ENCODE data around the gene TOX2. TPM values are rescaled to one million over a fixed set of nuclear protein-coding genes. Genes with fewer than 3 reads are reported as not detected.

The TOX2 gene
- total and polyA plus RNA-seq, 2 of the 8 experiments (the other 6 are each of a cell fraction or from before 2014, with no cell fraction given): 1.8 to 3.4 TPM

- H3K23me2 ChIP-seq (ENCODE audit: low read depth, low read length): no peaks in the 10 kb centered on the region
- no peak overlapping the region for H3K27ac ChIP-seq (ENCODE audit: low read depth, low read length)
- no peak overlapping the region for H3K4me2 ChIP-seq (ENCODE audit: insufficient read depth in 1 of 2, low read depth in 2 of 2, low read length in 2 of 2)
- no peak overlapping the region for H3K14ac ChIP-seq (ENCODE audit: insufficient read length)
- no peak overlapping the region for H3K4ac ChIP-seq (replicated peaks; ENCODE audit: insufficient read length, low read depth, low read length)
- no peak overlapping the region for H3K56ac ChIP-seq (replicated peaks; ENCODE audit: insufficient read length, low read depth, low read length)
- no peak overlapping the region for H2BK15ac ChIP-seq (ENCODE audit: low read length)
- CTCF ChIA-PET (ENCODE audit: partially characterized antibody): interaction anchor here (1.0 kb wide), 1 partner anchor 35 kb away, joined by 3 read pairs; no protein-coding TSS in a partner anchor
- FAIRE-seq (no peak), DNase-seq (ENCODE audit: low read depth in 1 of 2, low spot score in 2 of 2) (no peak)
- H4K5ac ChIP-seq (ENCODE audit: insufficient read length, low read depth, low read length): no peak overlapping the region
- POLR2A ChIA-PET (ENCODE audit: partially characterized antibody): no interaction called here
- H2AK5ac ChIP-seq (ENCODE audit: low read depth, low read length): no peak overlapping the region
- H3K4me1 ChIP-seq (replicated peaks in 1 of 4; ENCODE audit: control insufficient read depth in 3 of 4, insufficient read depth in 4 of 4, low read length in 3 of 4): peaks cover 0 to 4% (median 0%) of the 10 kb centered on the region in 4 experiments; a peak in 1 of 7 replicates
- H2AFZ ChIP-seq (ENCODE audit: low read length): no peak overlapping the region
- WGBS, 2 experiments (ENCODE audit: extremely low coverage in 1 of 2, insufficient coverage in 1 of 2, insufficient read length in 1 of 2, insufficient replicate concordance in 2 of 2, low coverage in 1 of 2, low lambda C conversion rate in 2 of 2, missing lambda C conversion rate in 1 of 2): 73% methylated on average over 1 of the region's 1 CpG; no CpG with 5 or more reads in 1 of the 2 experiments
- no peak overlapping the region for H2BK20ac ChIP-seq (ENCODE audit: low read length)
- no peak overlapping the region for H2BK120ac ChIP-seq (replicated peaks; ENCODE audit: low read depth, low read length)
- H3K9ac ChIP-seq (replicated peaks in 1 of 4; ENCODE audit: extremely low read depth in 1 of 4, low read depth in 3 of 4, low read length in 3 of 4): no peak overlapping the region
- no peak overlapping the region for H3K18ac ChIP-seq (ENCODE audit: extremely low read depth, low read length)
- no peaks in the 10 kb centered on the region for H3K36me3 ChIP-seq (ENCODE audit: control insufficient read depth in 2 of 4, insufficient read depth in 4 of 4, low read length in 3 of 4)
- no peak overlapping the region for H3K4me3 ChIP-seq (ENCODE audit: extremely low read depth in 1 of 4, insufficient read depth in 2 of 4, low read depth in 3 of 4, low read length in 4 of 4)
- H3K9me3 ChIP-seq (ENCODE audit: insufficient read depth in 2 of 2, low read depth in 1 of 2, low read length in 1 of 2): no peaks in the 10 kb centered on the region
- no peak for TF ChIP-seq SIN3A (conservative IDR thresholded peaks at IDR 0.05 in 1 of 2, IDR thresholded peaks at IDR 0.05 in 1 of 2; ENCODE audit: low read depth in 1 of 2, low read length in 2 of 2)
- TF ChIP-seq SIRT6 (IDR thresholded peaks at IDR 0.05; ENCODE audit: low read length): no peak
- no peak for TF ChIP-seq POU5F1 (IDR thresholded peaks at IDR 0.05; ENCODE audit: low read depth, low read length)
- peaks cover 0 to 1% (median 0%) of the 10 kb centered on the region in 4 experiments; a peak in 1 of 7 replicates for H3K27me3 ChIP-seq (replicated peaks in 1 of 4; ENCODE audit: control insufficient read depth in 3 of 4, extremely low read depth in 1 of 4, insufficient read depth in 3 of 4, low read length in 3 of 4)
- no peaks in the 10 kb centered on the region for H4K20me1 ChIP-seq (replicated peaks in 1 of 2; ENCODE audit: control insufficient read depth in 1 of 2, insufficient read depth in 2 of 2, low read length in 2 of 2)
- no peak overlapping the region for H3K23ac ChIP-seq (ENCODE audit: insufficient read length)
- H2BK12ac ChIP-seq (ENCODE audit: low read depth, low read length): no peak overlapping the region
- H4K8ac ChIP-seq (ENCODE audit: extremely low read depth, insufficient read depth, low read length): no peak overlapping the region
- H3K79me1 ChIP-seq (ENCODE audit: low read depth, low read length): no peaks in the 10 kb centered on the region
- H2BK5ac ChIP-seq (ENCODE audit: low read depth, low read length): no peak overlapping the region
- H3K79me2 ChIP-seq (ENCODE audit: control insufficient read depth in 1 of 2, insufficient read depth in 2 of 2, low read length in 2 of 2): no peaks in the 10 kb centered on the region
- no peak overlapping the region for H4K91ac ChIP-seq (replicated peaks; ENCODE audit: insufficient read length, low read length)
These were observed 46.6 kb upstream of the TOX2 start for GRCh38 chr20:43868091-43868490.

All from H1 (cell line).